HG02759 (cell line): ENCODE results near the gene TTC39C.
"Not testable (repeated sequence)": the region's sequence is repeated elsewhere in the genome, so short reads cannot be mapped to it uniquely, and the experiment has no call there.

Experiments used
- ATAC-seq: cut with Tn5 transposase; IDR thresholded peaks from one replicate; pipeline ENCODE4 v1.9.1; 2021; ENCODE audit warnings: mild to moderate bottlenecking, moderate library complexity; ENCODE audit not compliant: unreplicated experiment

TTC39C gene

GRCh38 chr18:24118750-24119577, 104.4 kb downstream of the TTC39C start:
- ATAC-seq: peak; percentile 86

- ATAC-seq: no peak
These were observed 106.1 kb downstream of the TTC39C start for GRCh38 chr18:24120676-24121075.

- ATAC-seq: no peak
These were observed 107.1 kb downstream of the TTC39C start for GRCh38 chr18:24121625-24122024.

GRCh38 chr18:24126155-24126961, 111.8 kb downstream of the TTC39C start:
- no peak for ATAC-seq

- ATAC-seq: no peak
These were observed 113.2 kb downstream of the TTC39C start for GRCh38 chr18:24127735-24128134.

GRCh38 chr18:24128700-24129099, 114.1 kb downstream of the TTC39C start:
- no peak for ATAC-seq

GRCh38 chr18:24130494-24130893, 115.9 kb downstream of the TTC39C start:
- no peak for ATAC-seq

- no peak for ATAC-seq
These were observed 122.4 kb downstream of the TTC39C start for GRCh38 chr18:24136967-24137373.

GRCh38 chr18:24138409-24138788, 123.8 kb downstream of the TTC39C start:
- no peak for ATAC-seq

GRCh38 chr18:24138789-24139616, 124.4 kb downstream of the TTC39C start, which contains the start of gene CABYR:
TSS of gene CABYR (plus strand) at chr18:24139062. CDS start at chr18:24143115, 4,053 bp downstream.
- peak; percentile 95 for ATAC-seq

- ATAC-seq: no peak
These were observed 126.1 kb downstream of the TTC39C start for GRCh38 chr18:24140697-24141096.

- ATAC-seq: no peak
These were observed 127.8 kb downstream of the TTC39C start for GRCh38 chr18:24142376-24142775.

GRCh38 chr18:24149591-24149990, 135.0 kb downstream of the TTC39C start:
- not testable (repeated sequence) for ATAC-seq

- ATAC-seq: no peak
These were observed 138.8 kb downstream of the TTC39C start for GRCh38 chr18:24153397-24153796.

- no peak for ATAC-seq
These were observed 143.3 kb downstream of the TTC39C start for GRCh38 chr18:24157855-24158254.

- no peak for ATAC-seq
These were observed 145.5 kb downstream of the TTC39C start for GRCh38 chr18:24160086-24160485.

GRCh38 chr18:24161304-24161703, 146.8 kb downstream of the TTC39C start:
- ATAC-seq: no peak

- no peak for ATAC-seq
These were observed 153.9 kb downstream of the TTC39C start for GRCh38 chr18:24168496-24168895.

GRCh38 chr18:24170360-24170759, 155.8 kb downstream of the TTC39C start:
- no peak for ATAC-seq

GRCh38 chr18:24173997-24174396, 159.4 kb downstream of the TTC39C start:
- ATAC-seq: no peak
